Cortex of kidney (tissue), 1 donor: ENCODE measurements around the gene OR6N2.

Experiments
- DNase-seq: peaks from one replicate; lab custom pipeline; 2025; lab: John Stamatoyannopoulos, UW

The OR6N2 gene

GRCh38 chr1:158781104-158781503 lies at the start of gene OR6N2:
Gene OR6N2 (minus strand): TSS chr1:158781204. CDS start chr1:158777635, 3,569 bp downstream.
- no peak for DNase-seq

GRCh38 chr1:158830074-158830677 lies 49.2 kb upstream of the OR6N2 start:
- DNase-seq, result no peak

GRCh38 chr1:158821723-158822122 lies 40.7 kb upstream of the OR6N2 start:
- no peak for DNase-seq

GRCh38 chr1:158819461-158820443 lies 38.7 kb upstream of the OR6N2 start:
- no peak for DNase-seq

GRCh38 chr1:158818975-158819431 lies 38.0 kb upstream of the OR6N2 start:
- DNase-seq, result no peak

GRCh38 chr1:158818560-158818959 lies 37.6 kb upstream of the OR6N2 start:
- no peak for DNase-seq

GRCh38 chr1:158814970-158815369 lies 34.0 kb upstream of the OR6N2 start:
- no peak for DNase-seq

GRCh38 chr1:158813164-158813563 lies 32.2 kb upstream of the OR6N2 start:
- DNase-seq, result no peak

GRCh38 chr1:158812336-158812735 lies 31.3 kb upstream of the OR6N2 start:
- no peak for DNase-seq

GRCh38 chr1:158810311-158810710 lies 29.3 kb upstream of the OR6N2 start:
- DNase-seq, result no peak

- DNase-seq, result no peak
Observed at GRCh38 chr1:158809862-158810261, 28.9 kb upstream of the OR6N2 start.

- DNase-seq, result no peak
Observed at GRCh38 chr1:158809256-158809655, 28.3 kb upstream of the OR6N2 start.

GRCh38 chr1:158806916-158807536 lies 26.0 kb upstream of the OR6N2 start:
- DNase-seq, result no peak

- no peak for DNase-seq
Observed at GRCh38 chr1:158803678-158804077, 22.7 kb upstream of the OR6N2 start.

GRCh38 chr1:158801396-158801795 lies 20.4 kb upstream of the OR6N2 start:
- DNase-seq, result no peak

- no peak for DNase-seq
Observed at GRCh38 chr1:158800526-158800925, 19.5 kb upstream of the OR6N2 start.

GRCh38 chr1:158799689-158800088 lies 18.7 kb upstream of the OR6N2 start:
- DNase-seq, result no peak

GRCh38 chr1:158798531-158798930 lies 17.5 kb upstream of the OR6N2 start:
- DNase-seq, result no peak

- DNase-seq, result no peak
Observed at GRCh38 chr1:158794247-158794646, 13.2 kb upstream of the OR6N2 start.

GRCh38 chr1:158793604-158794003 lies 12.6 kb upstream of the OR6N2 start:
- no peak for DNase-seq

GRCh38 chr1:158771950-158772866 lies 8.8 kb downstream of the OR6N2 start, which contains the start of gene OR6N1:
Gene OR6N1 (minus strand): TSS chr1:158772195. CDS start chr1:158766682, 5,513 bp downstream.
- DNase-seq, result no peak
